ENCODE measurements around the gene STK32B.

The STK32B gene

DNA sequence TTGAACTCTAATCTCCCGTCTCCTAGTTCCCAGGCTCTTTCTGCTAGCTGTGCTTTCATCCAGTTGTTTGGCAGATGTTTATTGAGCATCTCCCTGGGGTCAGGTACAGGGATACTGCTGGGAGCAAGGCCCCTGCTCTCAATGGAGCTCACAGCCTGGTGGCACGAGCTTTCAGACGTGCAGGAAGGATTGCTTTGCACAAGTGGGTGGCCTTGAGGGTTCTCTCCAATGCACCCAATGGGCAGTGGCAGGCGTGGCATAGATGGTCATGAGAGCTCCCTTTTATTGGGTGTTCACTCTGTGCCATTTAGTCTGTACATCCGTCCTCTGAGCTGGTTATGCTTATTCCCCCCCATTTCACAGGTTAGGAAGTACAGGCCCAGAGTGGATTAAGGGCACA, 421.8 kb downstream of the STK32B start:
- TF ChIP-seq, protein P1, sequence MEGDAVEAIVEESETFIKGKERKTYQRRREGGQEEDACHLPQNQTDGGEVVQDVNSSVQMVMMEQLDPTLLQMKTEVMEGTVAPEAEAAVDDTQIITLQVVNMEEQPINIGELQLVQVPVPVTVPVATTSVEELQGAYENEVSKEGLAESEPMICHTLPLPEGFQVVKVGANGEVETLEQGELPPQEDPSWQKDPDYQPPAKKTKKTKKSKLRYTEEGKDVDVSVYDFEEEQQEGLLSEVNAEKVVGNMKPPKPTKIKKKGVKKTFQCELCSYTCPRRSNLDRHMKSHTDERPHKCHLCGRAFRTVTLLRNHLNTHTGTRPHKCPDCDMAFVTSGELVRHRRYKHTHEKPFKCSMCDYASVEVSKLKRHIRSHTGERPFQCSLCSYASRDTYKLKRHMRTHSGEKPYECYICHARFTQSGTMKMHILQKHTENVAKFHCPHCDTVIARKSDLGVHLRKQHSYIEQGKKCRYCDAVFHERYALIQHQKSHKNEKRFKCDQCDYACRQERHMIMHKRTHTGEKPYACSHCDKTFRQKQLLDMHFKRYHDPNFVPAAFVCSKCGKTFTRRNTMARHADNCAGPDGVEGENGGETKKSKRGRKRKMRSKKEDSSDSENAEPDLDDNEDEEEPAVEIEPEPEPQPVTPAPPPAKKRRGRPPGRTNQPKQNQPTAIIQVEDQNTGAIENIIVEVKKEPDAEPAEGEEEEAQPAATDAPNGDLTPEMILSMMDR (IDR thresholded peaks at IDR 0.05; ENCODE audit: control extremely low read depth, extremely low read depth, low read depth, missing control alignments), result no peak
- CTCF ChIA-PET, result no interaction called here
- DNase-seq (ENCODE audit: extremely low spot score), result no peak
- POLR2A ChIA-PET, result no interaction called here

DNA sequence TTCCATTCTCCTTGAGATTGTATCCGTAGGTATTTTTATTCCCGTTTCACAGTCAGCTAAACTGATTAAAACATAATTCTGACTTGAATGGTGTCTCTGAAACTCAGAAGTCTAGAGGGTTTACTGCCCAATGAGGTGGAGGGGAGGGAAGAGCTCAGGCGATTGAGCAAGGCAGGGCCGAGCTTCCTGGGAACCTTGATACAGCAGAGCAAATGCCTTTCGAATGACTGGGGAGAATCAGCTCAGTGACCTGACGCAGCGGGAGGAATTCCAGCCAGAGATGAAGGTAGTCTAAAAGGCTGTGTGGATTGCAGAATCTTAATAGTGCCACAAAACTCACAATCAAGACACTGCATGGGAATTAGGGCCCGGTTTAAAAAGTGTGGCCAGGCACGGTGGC, 423.5 kb downstream of the STK32B start:
- no peak for DNase-seq (ENCODE audit: extremely low spot score)
- ChIA-PET POLR2A (no interaction called here), CTCF (no interaction called here)
- TF ChIP-seq, protein P1 (IDR thresholded peaks at IDR 0.05; ENCODE audit: control extremely low read depth, extremely low read depth, low read depth, missing control alignments), result no peak

DNA sequence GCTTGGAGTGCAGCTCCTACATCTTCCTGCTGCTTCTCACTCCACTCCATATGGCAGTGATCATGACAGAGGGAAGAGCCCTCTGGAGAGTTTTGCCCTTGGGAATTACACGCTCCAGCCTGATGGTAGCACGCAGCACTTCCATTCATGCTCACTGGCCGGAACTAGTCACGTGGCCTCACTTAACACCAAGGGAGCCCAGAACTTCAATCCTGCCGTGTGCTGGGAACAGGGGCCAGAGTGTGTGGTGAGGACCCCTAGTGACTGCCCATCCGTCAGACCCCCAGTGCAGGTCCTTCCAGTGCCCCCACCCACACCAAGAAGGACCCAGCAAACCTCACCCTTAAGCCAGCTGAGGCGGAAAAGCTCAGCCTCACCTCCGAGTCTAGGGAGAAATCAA, 426.3 kb downstream of the STK32B start:
- ChIA-PET CTCF (no interaction called here), POLR2A (no interaction called here)
- TF ChIP-seq, protein P1 (IDR thresholded peaks at IDR 0.05; ENCODE audit: control extremely low read depth, extremely low read depth, low read depth, missing control alignments), result no peak
- DNase-seq (ENCODE audit: extremely low spot score), result no peak

DNA sequence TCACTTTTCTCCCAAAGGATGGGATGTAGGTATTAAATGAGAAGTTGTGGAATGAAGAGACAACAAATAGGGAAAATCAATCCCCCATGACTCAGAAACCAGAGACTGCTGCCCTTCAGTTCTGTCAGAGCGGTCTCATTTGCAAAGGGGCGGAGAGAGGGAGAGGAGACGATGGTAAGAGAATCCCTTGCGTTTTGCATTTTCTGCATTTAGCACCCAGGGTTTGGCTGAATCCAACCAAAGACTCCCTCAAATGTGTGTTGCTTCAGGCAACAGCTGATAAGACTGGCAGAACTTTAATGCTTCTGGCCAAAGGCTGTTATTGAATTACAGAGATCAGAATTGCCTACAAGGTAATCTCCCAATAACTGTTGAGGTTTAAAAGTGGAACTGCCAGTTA, 426.9 kb downstream of the STK32B start:
- CTCF ChIA-PET, result no interaction called here
- TF ChIP-seq, protein P1 (IDR thresholded peaks at IDR 0.05; ENCODE audit: control extremely low read depth, extremely low read depth, low read depth, missing control alignments), result no peak
- DNase-seq (ENCODE audit: extremely low spot score), result no peak
- POLR2A ChIA-PET, result no interaction called here

DNA sequence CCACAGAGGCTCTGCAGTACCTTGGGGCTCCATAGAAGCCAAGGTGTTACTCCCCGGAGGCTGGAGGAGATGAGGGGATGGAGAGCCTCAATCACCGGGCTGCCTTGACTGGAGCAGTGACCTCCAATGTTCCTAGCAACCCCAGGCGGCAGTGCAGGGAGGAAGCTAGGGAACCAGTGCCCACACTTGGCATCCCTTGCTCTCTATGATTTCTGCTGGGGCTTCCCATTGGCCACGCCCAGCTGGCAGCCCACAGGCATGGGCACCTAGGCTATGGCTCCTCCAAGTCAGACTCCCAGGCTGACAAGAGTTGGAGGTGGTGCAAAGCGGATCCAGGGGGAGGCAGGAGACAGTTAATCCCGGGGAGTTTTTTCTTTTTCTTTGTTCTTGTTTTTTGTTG, 427.4 kb downstream of the STK32B start:
- ChIA-PET CTCF (no interaction called here), POLR2A (no interaction called here)
- no peak for DNase-seq (ENCODE audit: extremely low spot score)
- TF ChIP-seq, protein P1 (IDR thresholded peaks at IDR 0.05; ENCODE audit: control extremely low read depth, extremely low read depth, low read depth, missing control alignments), result no peak

DNA sequence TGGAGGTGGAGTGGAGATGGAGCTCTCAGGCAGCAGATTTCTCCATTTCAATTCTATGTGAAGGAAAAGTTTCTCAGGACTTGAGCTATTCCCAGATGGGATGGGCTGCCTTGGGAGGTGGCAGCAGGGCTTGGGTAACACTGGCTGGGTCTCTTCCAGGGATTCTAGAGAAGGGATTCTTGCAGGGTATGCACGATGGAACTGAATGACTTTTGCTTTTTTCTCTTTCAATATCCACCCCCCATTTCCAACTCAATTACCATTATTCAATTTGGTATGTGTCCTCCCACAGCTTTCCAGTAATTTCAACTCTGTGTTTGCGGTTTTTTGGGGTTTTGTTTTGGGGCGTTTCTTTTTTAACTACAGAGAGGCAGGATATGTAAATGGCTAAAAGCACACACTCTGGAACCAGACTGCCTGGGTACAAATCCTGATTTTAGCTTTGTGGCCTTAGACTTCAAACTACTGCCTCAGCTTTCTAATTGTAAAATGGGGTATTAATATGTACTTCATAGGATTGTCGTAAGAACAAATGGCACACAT, 428.3 kb downstream of the STK32B start:
- POLR2A ChIA-PET, result no interaction called here
- TF ChIP-seq, protein P1 (IDR thresholded peaks at IDR 0.05; ENCODE audit: control extremely low read depth, extremely low read depth, low read depth, missing control alignments), result no peak
- CTCF ChIA-PET, result no interaction called here
- DNase-seq (ENCODE audit: extremely low spot score), result no peak

DNA sequence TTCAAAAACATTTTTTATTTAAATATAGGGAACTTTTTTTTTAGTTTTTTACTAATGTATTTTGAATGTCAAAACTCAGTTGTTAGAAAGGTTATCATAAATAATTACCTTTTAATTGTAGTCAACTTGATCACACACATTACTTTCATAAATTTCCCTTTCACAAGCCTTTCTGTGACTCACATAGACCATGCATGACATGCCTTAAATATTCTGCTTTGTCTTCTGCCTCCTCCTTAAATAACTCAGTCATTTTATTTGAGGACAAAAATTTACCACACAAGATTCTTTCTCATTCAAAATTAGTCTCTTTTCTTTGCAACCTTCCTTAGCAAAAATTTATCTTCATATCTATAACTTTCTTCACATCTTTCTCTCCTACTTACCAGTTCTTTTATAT, 437.1 kb downstream of the STK32B start:
- CTCF ChIA-PET, result no interaction called here
- no peak for DNase-seq (ENCODE audit: extremely low spot score)
- TF ChIP-seq, protein P1 (IDR thresholded peaks at IDR 0.05; ENCODE audit: control extremely low read depth, extremely low read depth, low read depth, missing control alignments), result no peak
- POLR2A ChIA-PET, result no interaction called here

Measured in GM10248 (cell line).